ENCODE measurements around the gene TMEM238L.
A peak's percentile ranks its signal among the peaks of the same experiment; 100 is the strongest.

The TMEM238L gene

DNA sequence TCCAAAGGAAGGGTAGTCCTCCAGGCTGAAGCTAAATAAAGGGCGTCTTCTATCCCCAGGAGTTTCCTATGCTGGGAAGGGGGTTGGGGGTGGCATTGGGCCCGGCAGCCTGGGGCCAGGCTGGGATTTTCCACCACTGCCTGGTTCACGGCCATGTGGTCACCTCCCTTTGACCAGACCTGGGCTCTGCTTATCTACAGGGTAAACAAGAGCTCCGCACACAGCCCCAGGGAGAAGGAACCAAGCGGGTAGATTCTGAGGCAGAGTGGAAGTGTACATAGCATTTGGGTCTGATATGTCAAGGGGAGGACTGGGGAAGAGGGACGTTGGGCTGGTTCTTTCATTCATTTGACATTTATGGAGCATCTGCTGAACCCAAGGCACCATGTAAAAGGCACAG lies 46.8 kb downstream of the TMEM238L start:
- TF ChIP-seq, protein P1, sequence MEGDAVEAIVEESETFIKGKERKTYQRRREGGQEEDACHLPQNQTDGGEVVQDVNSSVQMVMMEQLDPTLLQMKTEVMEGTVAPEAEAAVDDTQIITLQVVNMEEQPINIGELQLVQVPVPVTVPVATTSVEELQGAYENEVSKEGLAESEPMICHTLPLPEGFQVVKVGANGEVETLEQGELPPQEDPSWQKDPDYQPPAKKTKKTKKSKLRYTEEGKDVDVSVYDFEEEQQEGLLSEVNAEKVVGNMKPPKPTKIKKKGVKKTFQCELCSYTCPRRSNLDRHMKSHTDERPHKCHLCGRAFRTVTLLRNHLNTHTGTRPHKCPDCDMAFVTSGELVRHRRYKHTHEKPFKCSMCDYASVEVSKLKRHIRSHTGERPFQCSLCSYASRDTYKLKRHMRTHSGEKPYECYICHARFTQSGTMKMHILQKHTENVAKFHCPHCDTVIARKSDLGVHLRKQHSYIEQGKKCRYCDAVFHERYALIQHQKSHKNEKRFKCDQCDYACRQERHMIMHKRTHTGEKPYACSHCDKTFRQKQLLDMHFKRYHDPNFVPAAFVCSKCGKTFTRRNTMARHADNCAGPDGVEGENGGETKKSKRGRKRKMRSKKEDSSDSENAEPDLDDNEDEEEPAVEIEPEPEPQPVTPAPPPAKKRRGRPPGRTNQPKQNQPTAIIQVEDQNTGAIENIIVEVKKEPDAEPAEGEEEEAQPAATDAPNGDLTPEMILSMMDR (IDR thresholded peaks at IDR 0.05): no peak

DNA sequence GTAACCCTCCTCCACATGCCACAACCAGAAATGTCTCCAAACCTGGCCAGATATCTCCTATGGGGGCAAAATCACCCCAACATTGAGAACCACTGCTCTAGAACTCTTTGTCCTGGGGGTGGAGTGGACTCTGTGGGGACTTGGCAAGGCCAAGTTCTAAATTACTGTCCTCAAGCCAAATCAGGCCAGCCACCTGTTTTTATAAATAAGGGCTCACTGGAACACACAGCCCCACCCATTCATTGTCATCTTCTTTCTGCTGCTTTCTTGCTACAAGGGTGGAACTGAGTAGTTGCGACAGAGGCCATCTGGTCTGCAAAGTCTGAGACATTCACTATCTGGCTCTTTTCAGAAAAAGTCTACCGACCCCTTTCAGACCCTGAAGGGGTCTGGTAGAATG lies 47.3 kb downstream of the TMEM238L start:
- TF ChIP-seq, protein P1 (IDR thresholded peaks at IDR 0.05): no peak

- TF ChIP-seq, protein P1 (IDR thresholded peaks at IDR 0.05): no peak
These were observed 47.7 kb downstream of the TMEM238L start for GRCh38 chr17:10756185-10756584.

DNA sequence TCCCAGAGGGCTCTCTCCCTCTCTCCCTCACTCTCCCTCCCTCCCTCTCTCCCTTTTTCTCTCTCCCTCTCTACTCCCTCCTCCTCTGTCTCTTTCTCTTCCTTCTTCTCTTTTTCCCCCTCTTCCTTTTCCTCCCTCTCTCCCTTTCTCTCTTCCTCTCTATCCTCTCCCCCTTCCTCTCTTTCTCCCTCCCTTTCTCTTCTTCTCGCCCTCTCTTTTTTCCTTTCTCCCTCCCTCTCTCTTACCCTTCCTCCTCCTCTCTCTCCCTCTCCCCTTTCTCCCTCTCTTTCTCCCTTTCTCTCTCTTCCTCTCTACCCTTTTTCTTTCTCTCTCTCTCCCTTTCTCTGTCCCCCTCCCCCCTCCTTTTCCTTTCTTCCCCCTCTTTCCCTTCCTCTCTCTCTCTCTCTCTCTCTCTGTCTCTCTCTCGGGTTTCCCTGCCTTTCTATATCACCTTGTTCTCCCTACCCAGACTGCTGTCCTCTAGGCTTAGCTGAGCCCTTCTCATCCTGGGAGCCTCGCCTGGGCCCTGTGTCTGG lies 48.2 kb downstream of the TMEM238L start:
- TF ChIP-seq, protein P1 (IDR thresholded peaks at IDR 0.05): no peak

- TF ChIP-seq, protein P1 (IDR thresholded peaks at IDR 0.05): no peak
These were observed 48.9 kb downstream of the TMEM238L start for GRCh38 chr17:10754861-10755591.

DNA sequence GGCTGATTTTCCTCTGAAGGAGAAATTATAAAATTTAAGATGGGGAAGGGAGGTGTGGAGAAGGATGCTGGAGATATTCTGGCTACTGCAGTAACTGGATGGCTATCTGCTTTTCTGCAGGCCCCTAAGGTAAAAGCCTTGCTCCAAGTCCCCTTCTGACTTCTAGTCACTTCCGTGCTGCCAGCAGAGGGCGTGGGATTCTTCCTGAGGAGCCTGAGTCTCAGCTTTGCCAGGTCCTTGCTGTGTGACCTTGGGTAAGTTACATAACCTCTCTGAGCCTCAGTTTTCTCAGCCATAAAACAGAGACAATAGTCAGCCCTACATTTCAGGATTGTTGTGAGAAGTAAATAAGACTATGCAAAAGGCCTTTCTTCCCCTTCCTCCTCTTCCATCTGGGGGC lies 49.8 kb downstream of the TMEM238L start:
- TF ChIP-seq, protein P1 (IDR thresholded peaks at IDR 0.05): peak; percentile 20; the same call in 1 of the 2 replicates

DNA sequence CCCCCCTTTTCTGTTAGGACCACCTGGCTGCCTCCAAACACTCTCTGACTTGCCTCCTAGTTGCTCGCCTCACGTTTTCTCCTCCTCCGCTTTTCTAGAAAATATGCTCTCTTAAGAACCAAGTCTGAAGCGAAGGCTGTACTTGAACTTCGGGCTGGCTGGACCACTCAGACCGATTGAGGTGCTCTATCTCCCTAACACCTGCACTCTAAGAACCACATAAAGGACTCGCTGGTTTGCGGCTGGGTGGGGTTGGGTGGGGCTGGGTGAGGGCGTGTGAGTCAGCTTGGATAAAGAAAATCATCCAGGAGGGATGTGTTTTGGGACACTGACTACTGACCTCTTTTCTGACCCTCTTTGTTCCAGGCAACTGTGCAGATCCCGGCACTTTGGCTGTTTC lies 51.2 kb downstream of the TMEM238L start:
- TF ChIP-seq, protein P1 (IDR thresholded peaks at IDR 0.05): no peak
